ENCODE results near the gene SIRT5.

SIRT5 gene

GRCh38 chr6:13577926-13578325 is 3.5 kb downstream of the SIRT5 start:
- no peak for DNase-seq (ENCODE audit: low read depth in 1 of 2, low spot score in 1 of 2)
- TF ChIP-seq JUND (IDR thresholded peaks at IDR 0.05; ENCODE audit: low read depth), result no peak
- in situ Hi-C loops (cut with HindIII; ENCODE audit: low pct_unique_long_range_greater_than_20kb, low sequenced_read_pairs), result no loop called here

- in situ Hi-C loops (cut with HindIII; ENCODE audit: low pct_unique_long_range_greater_than_20kb, low sequenced_read_pairs), result no loop called here
- no peak for DNase-seq (ENCODE audit: low read depth in 1 of 2, low spot score in 1 of 2)
- no peak for TF ChIP-seq JUND (IDR thresholded peaks at IDR 0.05; ENCODE audit: low read depth)
These were observed 5.5 kb downstream of the SIRT5 start for GRCh38 chr6:13579911-13580310.

GRCh38 chr6:13581700-13582229 is 7.4 kb downstream of the SIRT5 start:
- no peak for DNase-seq (ENCODE audit: low read depth in 1 of 2, low spot score in 1 of 2)
- in situ Hi-C loops (cut with HindIII; ENCODE audit: low pct_unique_long_range_greater_than_20kb, low sequenced_read_pairs), result no loop called here
- TF ChIP-seq JUND (IDR thresholded peaks at IDR 0.05; ENCODE audit: low read depth), result no peak

GRCh38 chr6:13586603-13587542 is 12.5 kb downstream of the SIRT5 start:
- TF ChIP-seq JUND (IDR thresholded peaks at IDR 0.05; ENCODE audit: low read depth), result no peak
- in situ Hi-C loops (cut with HindIII; ENCODE audit: low pct_unique_long_range_greater_than_20kb, low sequenced_read_pairs), result no loop called here
- DNase-seq (ENCODE audit: low read depth in 1 of 2, low spot score in 1 of 2), result no peak

- DNase-seq (ENCODE audit: low read depth in 1 of 2, low spot score in 1 of 2), result no peak
- no peak for TF ChIP-seq JUND (IDR thresholded peaks at IDR 0.05; ENCODE audit: low read depth)
- in situ Hi-C loops (cut with HindIII; ENCODE audit: low pct_unique_long_range_greater_than_20kb, low sequenced_read_pairs), result no loop called here
These were observed 15.4 kb downstream of the SIRT5 start for GRCh38 chr6:13589801-13590200.

- no peak for DNase-seq (ENCODE audit: low read depth in 1 of 2, low spot score in 1 of 2)
- TF ChIP-seq JUND (IDR thresholded peaks at IDR 0.05; ENCODE audit: low read depth), result no peak
- in situ Hi-C loops (cut with HindIII; ENCODE audit: low pct_unique_long_range_greater_than_20kb, low sequenced_read_pairs), result no loop called here
These were observed 16.3 kb downstream of the SIRT5 start for GRCh38 chr6:13590574-13591153.

- TF ChIP-seq JUND (IDR thresholded peaks at IDR 0.05; ENCODE audit: low read depth), result no peak
- no peak for DNase-seq (ENCODE audit: low read depth in 1 of 2, low spot score in 1 of 2)
- in situ Hi-C loops (cut with HindIII; ENCODE audit: low pct_unique_long_range_greater_than_20kb, low sequenced_read_pairs), result no loop called here
These were observed 17.0 kb downstream of the SIRT5 start for GRCh38 chr6:13591205-13591921.

GRCh38 chr6:13593103-13593502 is 18.7 kb downstream of the SIRT5 start:
- in situ Hi-C loops (cut with HindIII; ENCODE audit: low pct_unique_long_range_greater_than_20kb, low sequenced_read_pairs), result no loop called here
- no peak for DNase-seq (ENCODE audit: low read depth in 1 of 2, low spot score in 1 of 2)
- TF ChIP-seq JUND (IDR thresholded peaks at IDR 0.05; ENCODE audit: low read depth), result no peak

- no peak for DNase-seq (ENCODE audit: low read depth in 1 of 2, low spot score in 1 of 2)
- TF ChIP-seq JUND (IDR thresholded peaks at IDR 0.05; ENCODE audit: low read depth), result no peak
- in situ Hi-C loops (cut with HindIII; ENCODE audit: low pct_unique_long_range_greater_than_20kb, low sequenced_read_pairs), result no loop called here
These were observed 19.3 kb downstream of the SIRT5 start for GRCh38 chr6:13593720-13594119.

- TF ChIP-seq JUND (IDR thresholded peaks at IDR 0.05; ENCODE audit: low read depth), result no peak
- DNase-seq (ENCODE audit: low read depth in 1 of 2, low spot score in 1 of 2), result no peak
- in situ Hi-C loops (cut with HindIII; ENCODE audit: low pct_unique_long_range_greater_than_20kb, low sequenced_read_pairs), result no loop called here
These were observed 22.7 kb downstream of the SIRT5 start for GRCh38 chr6:13597073-13597472.

- DNase-seq (ENCODE audit: low read depth in 1 of 2, low spot score in 1 of 2), result no peak
- no peak for TF ChIP-seq JUND (IDR thresholded peaks at IDR 0.05; ENCODE audit: low read depth)
- in situ Hi-C loops (cut with HindIII; ENCODE audit: low pct_unique_long_range_greater_than_20kb, low sequenced_read_pairs), result no loop called here
These were observed 25.6 kb downstream of the SIRT5 start for GRCh38 chr6:13600036-13600435.

- DNase-seq (ENCODE audit: low read depth in 1 of 2, low spot score in 1 of 2), result no peak
- in situ Hi-C loops (cut with HindIII; ENCODE audit: low pct_unique_long_range_greater_than_20kb, low sequenced_read_pairs), result no loop called here
- no peak for TF ChIP-seq JUND (IDR thresholded peaks at IDR 0.05; ENCODE audit: low read depth)
These were observed 29.7 kb downstream of the SIRT5 start for GRCh38 chr6:13604135-13604534.

Data from T47D (cell line).